ENCODE results near the gene ITGAL. TPM values are rescaled to one million over a fixed set of nuclear protein-coding genes. Genes with fewer than 3 reads are reported as not detected.
A peak's percentile ranks its signal among the peaks of the same experiment; 100 is the strongest.

ITGAL gene
- total RNA-seq, 4 donors from 2014 or later: 1.6 to 2.3 (median 1.8) TPM

GRCh38 chr16:30490210-30490609 lies 17.7 kb downstream of the ITGAL start:
- no peak overlapping the region for H3K4me3 ChIP-seq (ENCODE audit: low read depth, poor library complexity, severe bottlenecking)
- intact Hi-C loops (cut with DNase I; ENCODE audit: low total_unique reads): no loop called here
- no peak for TF ChIP-seq CTCF (IDR thresholded peaks at IDR 0.05)
- WGBS, 2 donors: 37 to 53% methylated on average over 6 of the region's 6 CpGs
- DNase-seq (ENCODE audit: low spot score in 2 of 2): peak in 1 of 2 donors; percentile 31

- WGBS, 2 donors: 86 to 88% methylated on average over 4 of the region's 4 CpGs
- intact Hi-C loops (cut with DNase I; ENCODE audit: low total_unique reads): no loop called here
- H3K4me3 ChIP-seq (ENCODE audit: low read depth, poor library complexity, severe bottlenecking): no peak overlapping the region
- TF ChIP-seq CTCF (IDR thresholded peaks at IDR 0.05): no peak
- TF ChIP-seq POLR2A (IDR thresholded peaks at IDR 0.05): no peak
- DNase-seq (ENCODE audit: low spot score in 2 of 2): no peak
These were observed 18.7 kb downstream of the ITGAL start for GRCh38 chr16:30491229-30491628.

DNA sequence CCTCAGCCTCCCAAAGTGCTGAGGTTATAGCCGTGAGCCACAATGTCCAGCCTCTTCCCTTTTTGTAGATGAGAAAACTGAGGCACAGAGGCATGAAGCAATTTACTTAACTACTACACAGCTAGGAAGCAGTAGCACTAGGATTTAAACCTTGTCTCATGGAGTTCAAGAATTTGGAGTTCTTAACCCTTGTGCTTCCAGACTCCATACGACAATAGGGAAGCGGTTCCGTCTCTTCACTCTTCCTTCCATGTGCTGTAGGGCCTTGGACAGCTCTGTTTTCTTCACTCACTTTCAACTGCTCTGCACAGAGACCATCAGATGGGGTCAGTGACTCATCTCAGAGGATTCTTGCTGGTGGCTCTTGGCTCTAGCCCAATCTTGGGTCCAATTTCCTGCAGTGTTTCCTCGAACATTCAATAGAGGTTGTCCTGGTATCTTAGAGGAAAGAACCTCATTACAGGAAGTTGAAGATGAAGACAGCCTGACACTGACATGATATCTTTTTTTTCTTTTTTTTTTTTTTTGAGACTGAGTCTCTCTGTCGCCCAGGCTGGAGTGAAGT lies 19.3 kb downstream of the ITGAL start:
- TF ChIP-seq CTCF (IDR thresholded peaks at IDR 0.05): no peak
- TF ChIP-seq POLR2A (IDR thresholded peaks at IDR 0.05): no peak
- no peak overlapping the region for H3K4me3 ChIP-seq (ENCODE audit: low read depth, poor library complexity, severe bottlenecking)
- peak in 1 of 2 donors; percentile 24 for DNase-seq (ENCODE audit: low spot score in 2 of 2)
- intact Hi-C loops (cut with DNase I; ENCODE audit: low total_unique reads): no loop called here
- WGBS, 2 donors: 46 to 53% methylated on average over 6 of the region's 6 CpGs

DNA sequence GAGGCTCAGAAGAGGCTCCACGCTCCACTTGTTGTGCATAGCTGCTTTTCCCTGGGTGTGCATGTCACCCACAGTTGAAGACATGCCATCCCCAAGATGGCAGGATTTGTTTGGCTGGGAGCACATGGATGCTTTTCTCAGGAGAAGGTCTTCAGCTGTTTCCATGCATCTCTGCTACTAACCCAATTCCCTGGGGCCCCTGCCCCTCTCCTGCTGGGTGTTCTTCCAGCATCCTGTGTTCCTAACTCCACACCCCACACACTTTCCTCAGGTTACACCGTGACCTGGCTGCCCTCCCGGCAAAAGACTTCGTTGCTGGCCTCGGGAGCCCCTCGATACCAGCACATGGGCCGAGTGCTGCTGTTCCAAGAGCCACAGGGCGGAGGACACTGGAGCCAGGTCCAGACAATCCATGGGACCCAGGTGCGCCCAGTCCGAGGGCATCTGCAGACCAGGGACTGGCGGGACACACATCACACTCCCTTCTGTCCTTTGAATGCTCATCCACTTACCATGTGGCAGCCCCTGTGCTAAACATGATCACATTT lies 21.5 kb downstream of the ITGAL start:
- 71 to 74% methylated on average over 11 of the region's 11 CpGs for WGBS, 2 donors
- H3K4me3 ChIP-seq (ENCODE audit: low read depth, poor library complexity, severe bottlenecking): no peak overlapping the region
- TF ChIP-seq POLR2A (IDR thresholded peaks at IDR 0.05) (no peak), CTCF (IDR thresholded peaks at IDR 0.05) (no peak)
- intact Hi-C loops (cut with DNase I; ENCODE audit: low total_unique reads): no loop called here
- no peak for DNase-seq (ENCODE audit: low spot score in 2 of 2)

DNA sequence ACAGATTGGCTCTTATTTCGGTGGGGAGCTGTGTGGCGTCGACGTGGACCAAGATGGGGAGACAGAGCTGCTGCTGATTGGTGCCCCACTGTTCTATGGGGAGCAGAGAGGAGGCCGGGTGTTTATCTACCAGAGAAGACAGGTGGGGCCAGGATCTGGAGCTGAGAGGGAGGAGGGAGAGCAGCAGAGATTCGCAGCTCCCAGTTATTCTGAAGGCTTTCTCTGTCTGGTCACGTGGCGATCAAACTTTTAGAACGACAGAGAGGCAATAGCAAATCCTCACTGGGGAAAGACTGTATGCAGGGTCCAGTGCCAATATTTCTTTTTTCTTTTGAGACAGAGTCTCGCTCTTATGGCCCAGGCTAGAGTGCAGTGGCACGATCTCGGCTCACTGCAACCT lies 22.2 kb downstream of the ITGAL start:
- TF ChIP-seq POLR2A (IDR thresholded peaks at IDR 0.05) (no peak), CTCF (IDR thresholded peaks at IDR 0.05) (no peak)
- WGBS, 2 donors: 48 to 54% methylated on average over 12 of the region's 12 CpGs
- DNase-seq (ENCODE audit: low spot score in 2 of 2): no peak
- intact Hi-C loops (cut with DNase I; ENCODE audit: low total_unique reads): no loop called here
- no peak overlapping the region for H3K4me3 ChIP-seq (ENCODE audit: low read depth, poor library complexity, severe bottlenecking)

- H3K4me3 ChIP-seq (ENCODE audit: low read depth, poor library complexity, severe bottlenecking): no peak overlapping the region
- no peak for DNase-seq (ENCODE audit: low spot score in 2 of 2)
- WGBS, 2 donors: 83 to 84% methylated on average over 8 of the region's 8 CpGs
- TF ChIP-seq POLR2A (IDR thresholded peaks at IDR 0.05): no peak
- no peak for TF ChIP-seq CTCF (IDR thresholded peaks at IDR 0.05)
- intact Hi-C loops (cut with DNase I; ENCODE audit: low total_unique reads): no loop called here
These were observed 26.7 kb downstream of the ITGAL start for GRCh38 chr16:30499284-30499683.
